GM21576 (cell line): ENCODE measurements around the gene GAB1.

Source experiments
- ATAC-seq: cut with Tn5 transposase; IDR thresholded peaks from one replicate; pipeline ENCODE4 v1.9.1; 2021; ENCODE audit warnings: mild to moderate bottlenecking, moderate library complexity; ENCODE audit not compliant: unreplicated experiment

GAB1 gene

DNA sequence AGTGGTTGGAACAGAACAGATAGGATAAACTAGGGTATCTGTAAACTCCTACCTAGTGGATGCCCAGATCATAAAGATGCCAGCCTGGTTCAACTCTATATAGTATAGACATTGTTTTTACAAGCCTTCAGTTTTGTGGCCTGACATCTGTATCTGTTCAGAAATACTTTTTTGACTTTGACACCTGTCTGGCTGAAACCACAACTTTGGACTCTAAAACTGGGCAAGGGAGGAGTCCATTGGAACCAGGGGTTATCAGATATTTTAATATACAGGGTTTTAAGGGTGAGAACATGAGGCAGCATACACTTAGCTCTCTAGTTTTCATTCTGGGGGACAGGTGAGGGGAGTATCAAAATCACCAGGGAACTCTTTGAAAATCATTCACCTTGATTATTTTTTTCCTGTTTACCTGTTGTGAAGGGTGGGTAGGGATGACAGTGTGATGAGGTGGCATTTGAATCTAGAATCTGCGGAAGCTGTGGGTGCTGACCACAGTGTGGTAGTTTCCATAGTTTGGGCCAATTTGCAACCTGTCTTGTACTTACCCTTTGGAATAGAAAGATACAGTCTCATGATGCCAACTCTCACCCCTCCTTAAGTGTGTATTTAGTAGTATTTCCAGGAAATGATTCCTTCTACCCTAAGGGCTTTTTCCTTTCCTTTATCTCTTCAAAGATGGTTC is 20.6 kb downstream of the GAB1 start:
- ATAC-seq, result no peak

DNA sequence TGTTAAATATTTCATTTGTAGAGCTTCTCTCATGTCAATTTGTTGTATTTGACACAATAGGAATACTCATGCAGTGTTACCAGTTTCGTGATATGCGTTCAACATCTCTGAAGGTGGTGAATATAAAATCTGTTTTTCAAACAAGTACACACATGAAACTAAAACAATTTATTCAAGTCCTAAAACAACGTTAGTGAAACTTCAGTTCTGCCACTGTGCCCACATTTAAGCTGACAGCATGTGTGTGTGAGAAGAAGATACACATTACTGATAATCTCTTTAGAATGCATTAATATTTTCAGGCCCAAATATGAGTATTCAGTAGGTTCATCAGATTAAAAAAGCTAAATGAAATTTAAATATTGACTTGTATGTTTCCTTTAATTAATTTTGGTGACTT is 21.7 kb downstream of the GAB1 start:
- no peak for ATAC-seq

DNA sequence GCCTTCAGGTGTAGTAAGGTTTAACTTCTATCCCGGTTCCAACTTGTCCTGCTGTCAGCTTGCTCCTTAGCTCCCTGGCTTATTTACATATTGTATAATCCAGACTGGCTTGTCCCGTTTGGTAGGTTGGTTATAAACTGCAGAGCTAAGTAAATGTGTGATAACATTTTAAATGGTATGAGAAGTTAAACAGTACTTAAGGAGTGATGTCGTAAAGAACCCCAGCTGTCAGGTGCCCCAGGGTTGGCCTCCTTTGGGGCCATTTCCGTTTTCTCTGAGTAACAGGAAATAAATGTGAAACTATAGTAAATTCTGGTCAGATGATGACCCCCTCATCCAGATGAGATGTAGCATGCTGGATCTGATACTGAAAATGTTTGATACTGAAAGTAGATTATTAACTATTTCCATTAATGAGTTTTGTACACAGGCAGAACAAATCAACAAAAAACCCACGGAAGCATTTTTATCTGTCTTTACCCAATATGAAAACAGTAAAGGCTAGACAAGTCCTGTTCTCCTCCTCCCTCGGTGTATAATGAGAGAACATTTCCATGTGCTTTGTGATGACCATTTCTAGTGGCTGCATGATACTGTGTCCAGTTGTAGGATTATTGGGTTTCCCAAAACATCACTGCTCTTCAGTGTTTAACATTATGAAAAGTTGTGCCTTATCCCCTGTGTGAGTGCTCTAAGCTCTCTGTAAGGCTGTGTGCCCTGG is 22.4 kb downstream of the GAB1 start:
- ATAC-seq, result peak; percentile 85

DNA sequence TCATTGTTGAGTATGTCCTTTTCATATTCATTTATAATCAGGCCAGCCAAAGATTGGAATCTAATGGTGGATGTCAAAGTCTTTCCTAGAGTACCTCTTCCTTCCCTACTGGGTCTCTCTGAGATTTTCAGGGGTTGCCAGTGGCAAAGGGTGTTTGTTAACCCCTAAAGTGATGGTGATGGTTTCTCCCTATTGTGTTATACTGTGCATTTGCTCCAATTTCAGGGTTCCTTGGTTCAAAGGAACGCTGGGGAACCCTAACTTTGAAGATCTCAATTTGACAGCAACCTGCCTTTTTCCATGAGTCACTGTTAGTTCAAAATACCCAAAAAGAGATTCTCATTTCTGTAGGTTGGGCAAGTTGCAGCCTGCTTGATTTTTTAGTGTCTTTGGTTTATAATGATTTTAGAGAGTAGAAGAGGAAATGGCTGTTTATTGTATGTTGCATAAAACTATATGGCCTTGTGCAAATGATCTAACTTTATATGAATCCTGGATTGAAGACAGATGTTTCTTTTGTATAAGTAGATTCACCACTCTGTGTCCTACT is 23.0 kb downstream of the GAB1 start:
- ATAC-seq, result no peak

DNA sequence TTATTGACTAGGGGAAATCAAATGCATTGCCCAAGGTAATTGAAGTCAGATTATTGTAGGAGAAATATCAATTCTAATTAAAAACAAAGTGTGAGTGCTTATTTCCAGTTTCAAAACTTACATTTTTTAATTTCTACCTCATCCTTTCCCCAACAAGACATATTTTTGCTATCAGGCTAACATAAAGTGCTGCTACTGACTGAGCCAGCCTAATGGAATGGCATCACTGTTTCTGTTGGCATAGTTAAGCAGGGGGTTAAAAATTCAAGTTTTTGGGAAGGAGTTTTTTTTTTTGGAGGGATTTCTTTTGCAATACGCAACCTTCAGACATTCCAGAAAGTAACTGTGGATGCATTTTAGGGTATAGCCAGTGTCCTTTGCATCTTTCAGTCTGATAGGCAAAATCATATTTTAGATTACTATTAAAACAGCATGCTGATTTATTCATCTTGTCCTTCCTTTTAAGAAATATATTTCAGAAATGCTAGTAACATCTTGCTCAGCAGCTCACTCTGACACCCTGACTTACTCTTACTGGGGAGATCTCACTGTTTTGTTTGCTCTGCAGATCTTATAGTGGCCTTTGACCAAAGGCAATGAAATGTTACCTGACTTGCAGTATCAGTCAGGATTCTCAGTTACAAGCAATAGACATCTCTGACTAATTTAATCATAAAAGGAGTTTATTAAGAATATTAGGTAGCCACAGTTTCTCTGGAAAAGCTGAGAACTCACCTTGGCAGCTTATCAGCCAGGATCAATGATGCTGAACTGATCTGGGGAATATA is 24.4 kb downstream of the GAB1 start:
- no peak for ATAC-seq

DNA sequence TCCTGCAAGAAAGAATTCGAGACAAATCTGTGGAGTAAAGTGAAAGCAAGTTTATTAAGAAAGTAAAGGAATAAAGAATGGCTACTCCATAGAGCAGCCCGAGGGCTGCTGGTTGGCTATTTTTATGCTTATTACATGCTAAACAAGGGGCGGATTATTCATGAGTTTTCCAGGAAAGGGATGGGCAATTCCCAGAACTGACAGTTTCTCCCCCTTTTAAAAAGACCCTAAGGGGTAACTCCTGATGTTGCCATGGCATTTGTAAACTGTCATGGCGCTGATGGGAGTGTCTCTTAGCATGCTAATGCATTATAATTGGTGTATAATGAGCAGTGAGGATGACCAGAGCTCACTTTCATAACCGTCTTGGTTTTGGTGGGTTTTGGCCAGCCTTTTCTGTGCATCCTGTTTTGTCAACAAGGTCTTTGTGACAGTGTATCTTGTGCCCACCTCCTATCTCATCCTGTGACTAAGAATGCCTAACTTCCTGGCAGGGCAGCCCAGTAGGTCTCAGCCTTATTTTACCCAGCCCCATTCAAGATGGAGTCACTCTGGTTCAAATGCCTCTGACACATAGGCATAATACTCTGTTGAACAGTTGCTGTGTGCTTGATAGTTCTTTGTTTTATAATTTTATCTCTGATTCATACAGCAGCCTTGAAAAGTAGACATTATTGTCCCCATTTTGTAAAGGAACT is 25.8 kb downstream of the GAB1 start:
- ATAC-seq, result no peak

DNA sequence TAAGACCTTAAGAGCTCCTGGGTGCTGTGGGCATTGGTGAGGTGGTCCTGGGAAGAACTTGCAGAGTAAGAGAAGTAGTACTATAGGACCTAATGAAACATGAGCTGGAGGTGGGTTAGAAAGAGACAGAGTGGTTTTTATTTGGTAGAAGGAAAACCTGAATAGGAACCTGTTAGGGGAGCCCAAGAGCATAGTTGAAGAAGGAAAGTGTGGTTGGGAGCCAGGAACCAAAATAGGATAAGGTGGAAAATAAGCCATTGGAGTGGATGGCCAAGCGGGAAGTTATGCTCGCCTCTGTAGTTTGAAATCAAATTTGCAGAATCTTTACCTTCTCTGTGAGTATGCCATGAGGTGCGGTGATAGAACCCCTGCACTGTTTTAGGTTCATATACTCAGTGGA is 26.7 kb downstream of the GAB1 start:
- no peak for ATAC-seq

DNA sequence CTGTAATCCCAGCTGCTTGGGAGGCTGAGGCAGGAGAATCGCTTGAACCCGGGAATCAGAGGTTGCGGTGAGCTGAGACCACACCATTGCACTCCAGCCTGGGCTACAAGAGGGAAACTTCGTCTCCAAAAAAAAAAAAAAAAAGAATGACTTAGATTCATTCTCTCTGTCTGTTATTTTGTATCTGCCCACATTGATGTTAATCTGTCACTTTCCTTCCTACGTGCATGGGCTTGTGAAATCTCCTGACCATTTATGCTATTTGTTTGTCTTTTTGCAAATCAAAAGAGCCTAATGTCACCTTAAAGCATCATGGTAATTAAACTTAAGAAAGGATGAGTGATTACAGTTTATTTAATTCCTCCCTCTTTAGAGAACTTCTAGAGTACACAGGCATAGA is 27.4 kb downstream of the GAB1 start:
- no peak for ATAC-seq

DNA sequence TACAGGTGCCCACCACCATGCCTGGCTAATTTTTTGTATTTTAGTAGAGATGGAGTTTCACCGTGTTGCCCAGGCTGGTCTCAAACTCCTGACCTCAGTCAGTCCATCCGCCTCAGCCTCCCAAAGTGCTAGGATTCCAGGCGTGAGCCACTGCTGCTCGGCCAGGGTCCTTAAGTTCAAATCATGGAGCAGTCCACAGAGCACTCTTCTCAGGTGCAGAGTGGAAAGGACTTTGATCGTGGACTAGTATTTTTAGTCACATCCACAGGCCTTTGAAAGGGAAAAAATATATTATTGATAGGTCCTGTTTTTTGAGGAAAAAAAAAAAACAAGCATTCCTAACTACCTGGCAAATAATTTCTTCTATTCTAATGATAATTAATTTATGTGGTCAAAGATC is 31.2 kb downstream of the GAB1 start:
- no peak for ATAC-seq

DNA sequence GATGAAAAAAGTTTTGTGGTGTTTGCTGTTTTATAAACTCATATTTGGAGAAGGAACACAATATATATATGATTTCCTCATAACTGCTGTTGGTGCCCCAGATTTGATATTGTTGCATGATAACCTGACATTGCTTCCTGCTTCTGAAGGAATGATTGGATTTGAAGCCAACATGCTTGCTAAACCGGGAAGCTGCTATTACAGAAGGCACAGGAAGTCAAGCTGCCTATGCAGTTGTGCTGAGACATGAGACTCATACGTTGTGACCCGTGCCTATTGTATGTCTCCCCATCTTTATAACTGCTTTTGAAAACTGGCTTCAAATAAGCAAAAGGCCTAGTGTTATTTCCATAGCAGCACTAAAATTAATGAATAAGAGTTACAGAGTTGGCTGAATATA is 32.9 kb downstream of the GAB1 start:
- ATAC-seq, result no peak

DNA sequence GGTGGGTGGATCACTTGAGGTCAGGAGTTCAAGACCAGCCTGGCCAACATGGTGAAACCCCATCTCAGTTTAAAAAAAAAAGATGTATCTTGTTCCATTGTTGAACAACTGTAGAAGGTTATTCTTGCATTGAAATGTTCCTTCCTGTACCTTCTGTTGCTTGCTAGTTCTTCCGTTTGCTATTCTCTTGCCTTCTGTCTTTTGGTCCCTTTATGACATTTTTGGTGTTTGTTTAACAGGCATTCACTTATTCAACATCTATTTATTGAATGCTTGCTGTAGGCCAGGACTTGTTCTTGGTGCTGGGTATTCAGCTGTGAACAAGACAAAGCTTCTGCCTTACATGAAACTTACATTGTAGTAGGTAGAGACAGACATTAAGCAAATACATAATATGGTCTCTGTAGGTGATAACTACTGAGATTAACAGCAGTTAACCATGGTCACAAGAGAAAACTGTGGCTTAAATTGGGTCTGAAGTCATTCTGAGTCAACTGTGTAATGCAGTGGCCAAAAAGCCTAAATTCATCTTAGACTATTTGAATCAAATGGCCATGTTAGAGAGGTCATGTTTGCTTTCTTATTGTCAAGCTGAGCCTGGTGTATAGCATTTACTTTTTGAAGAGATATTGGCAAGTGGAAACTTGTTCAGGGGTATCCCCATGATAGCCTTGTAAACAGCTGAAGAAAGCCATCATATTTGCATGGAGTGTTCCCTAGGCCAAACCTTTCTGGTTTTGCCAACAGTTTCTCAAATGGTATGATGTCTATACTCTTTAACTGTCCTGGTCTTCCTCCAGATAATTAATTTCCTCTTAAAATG is 35.6 kb downstream of the GAB1 start:
- ATAC-seq, result peak; percentile 60

DNA sequence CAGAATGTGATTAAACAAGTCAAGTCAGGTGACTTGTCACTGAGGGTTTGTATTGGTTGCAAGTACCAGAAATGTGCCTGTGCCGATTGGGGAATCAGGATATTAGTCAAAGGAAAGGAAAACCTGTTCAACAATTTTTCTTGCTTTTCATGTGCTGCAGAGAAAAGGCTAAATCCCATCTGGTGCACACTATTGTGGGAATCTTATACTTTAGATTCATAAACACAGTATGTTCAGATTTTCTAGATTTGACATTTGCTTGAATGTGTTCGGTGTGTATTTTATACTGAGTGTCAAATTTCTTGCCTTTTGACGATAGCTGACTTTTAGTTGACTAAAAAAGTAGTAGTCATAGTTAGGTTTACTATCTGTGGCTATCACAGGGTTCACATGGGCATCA is 37.6 kb downstream of the GAB1 start:
- no peak for ATAC-seq

DNA sequence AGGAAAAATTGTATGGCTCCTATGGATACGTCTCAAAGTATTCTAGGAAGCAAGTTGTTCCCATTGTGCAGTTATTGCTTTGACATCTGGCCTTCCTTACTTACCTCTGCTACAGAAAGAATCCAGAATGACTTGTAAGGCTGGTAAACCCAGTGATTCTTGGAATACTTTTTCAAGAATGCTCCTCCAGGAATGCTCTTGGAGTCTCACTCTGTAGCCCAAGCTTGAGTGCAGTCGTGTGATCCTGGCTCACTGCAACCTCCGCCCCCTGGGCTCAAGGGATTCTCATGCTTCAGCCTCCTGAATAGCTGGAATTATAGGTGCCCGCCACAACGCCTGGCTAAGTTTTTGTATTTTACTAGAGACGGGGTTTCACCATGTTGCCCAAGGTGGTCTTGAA is 38.1 kb downstream of the GAB1 start:
- ATAC-seq, result no peak

DNA sequence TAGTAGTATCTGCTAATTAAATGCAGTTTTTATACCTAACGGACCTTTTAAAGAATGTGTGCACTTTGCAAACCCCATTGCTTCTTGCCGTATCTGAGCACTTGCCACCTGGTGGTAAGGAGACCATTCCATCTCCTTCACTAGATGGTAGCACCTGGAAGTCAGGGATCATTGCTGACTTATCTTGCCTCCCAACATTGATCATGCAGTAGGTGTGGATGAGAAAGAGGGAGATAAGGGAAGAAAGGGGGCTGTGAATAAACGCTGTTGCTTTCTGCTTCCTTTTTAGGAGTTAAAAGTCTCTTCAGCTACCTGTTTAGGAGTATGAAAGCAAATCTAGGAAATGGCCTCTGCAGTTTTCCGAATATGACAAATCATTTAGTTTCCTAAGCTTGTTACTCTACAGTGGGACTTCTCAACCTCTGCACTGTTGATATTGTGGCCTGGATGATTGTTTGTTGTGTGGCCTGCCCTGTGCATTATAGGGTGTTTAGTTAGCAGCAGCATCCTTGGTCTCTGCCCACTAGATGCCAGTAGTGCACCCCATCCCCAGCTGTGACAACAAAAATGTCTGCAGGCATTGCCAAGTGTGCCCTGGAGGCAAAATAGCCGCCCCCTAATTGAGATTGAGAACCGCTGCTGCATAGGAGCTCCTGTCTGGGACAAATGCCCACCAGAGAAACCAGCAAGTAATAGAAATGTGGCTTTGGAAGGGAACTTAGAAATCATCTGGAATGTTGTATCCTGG is 38.8 kb downstream of the GAB1 start:
- peak; percentile 41 for ATAC-seq

DNA sequence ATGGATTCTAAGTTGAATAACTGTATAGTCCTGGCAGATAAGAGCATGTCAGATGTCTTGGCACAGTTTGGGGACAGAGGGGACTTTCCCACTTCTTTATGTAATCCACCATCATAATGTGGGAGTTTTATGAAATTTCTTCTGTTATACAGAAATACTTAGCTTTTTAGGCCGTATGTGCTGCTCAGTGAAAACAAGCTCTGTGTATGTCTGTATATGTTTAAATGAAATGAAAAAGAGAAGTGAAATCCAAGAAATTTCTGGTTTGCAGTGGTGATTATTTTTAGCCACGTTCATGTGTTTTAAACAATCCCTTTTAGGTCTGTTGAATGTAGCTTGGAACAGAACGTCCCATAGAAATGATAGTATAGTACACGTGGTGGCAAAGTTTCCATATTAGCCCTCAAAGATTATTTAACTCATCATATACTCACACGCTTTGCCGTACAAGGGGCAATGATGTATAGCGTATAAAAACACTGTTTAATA is 41.0 kb downstream of the GAB1 start:
- peak; percentile 64 for ATAC-seq

DNA sequence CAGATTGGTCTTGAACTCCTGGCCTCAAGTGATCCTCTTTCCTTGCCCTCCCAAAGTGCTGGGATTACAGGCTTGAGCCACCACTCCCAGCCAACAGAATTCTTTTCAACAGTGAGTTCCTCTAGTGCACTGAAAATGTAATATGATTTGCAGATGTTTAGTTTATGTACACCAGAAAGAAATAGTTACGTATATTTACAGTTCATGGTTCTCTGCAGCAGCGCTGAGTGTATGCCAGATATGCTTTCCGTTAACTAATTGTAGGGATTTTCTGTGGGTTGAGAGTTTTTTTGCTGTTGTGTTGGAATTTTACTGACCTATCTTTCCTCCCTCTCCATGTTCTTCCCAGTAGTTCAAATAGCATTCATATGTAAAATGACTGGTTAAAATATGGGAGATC is 44.0 kb downstream of the GAB1 start:
- no peak for ATAC-seq

DNA sequence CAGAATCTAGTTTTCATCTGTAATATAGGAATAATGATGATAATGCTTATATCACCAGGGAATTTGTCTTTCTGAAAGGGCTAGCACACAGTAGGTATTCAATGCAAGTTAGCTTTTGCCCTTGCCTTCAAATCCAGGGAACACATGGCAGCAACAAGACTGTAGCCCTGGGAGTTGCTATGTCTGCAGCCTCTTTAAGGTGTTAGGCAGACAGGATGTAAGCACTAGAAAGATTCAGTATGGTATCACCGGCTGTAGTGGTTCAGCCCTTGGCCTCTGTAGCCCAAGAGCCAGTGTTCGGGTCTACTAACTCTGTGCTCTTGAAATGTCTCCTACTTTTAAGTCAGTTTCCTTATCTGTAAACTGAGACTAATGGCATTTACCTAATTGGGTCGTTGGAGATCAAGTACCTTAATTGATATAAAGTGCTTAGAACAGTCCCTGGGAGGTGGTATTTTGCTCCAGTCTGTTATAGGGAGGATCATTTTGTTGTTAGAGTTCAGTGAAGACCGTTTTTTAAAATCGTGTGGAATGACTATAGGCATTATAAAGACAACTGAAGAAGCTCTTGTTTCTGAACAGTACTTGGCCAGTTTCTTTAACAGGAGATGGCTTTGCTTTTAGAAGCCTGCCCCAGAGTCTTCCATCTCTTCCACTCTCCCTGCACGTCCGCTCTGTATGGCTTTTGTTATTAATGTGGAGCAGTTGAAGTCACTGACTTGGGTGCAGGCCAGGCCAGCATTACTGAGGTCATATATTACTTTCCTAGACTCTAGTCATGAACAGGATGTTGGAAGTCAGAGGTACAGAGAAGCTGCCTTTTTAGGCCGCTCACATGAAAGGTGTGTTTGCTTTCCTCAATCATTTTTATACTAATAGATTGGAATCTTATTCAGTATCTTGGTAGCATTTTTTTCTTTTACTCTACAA is 44.8 kb downstream of the GAB1 start:
- peak; percentile 70 for ATAC-seq

DNA sequence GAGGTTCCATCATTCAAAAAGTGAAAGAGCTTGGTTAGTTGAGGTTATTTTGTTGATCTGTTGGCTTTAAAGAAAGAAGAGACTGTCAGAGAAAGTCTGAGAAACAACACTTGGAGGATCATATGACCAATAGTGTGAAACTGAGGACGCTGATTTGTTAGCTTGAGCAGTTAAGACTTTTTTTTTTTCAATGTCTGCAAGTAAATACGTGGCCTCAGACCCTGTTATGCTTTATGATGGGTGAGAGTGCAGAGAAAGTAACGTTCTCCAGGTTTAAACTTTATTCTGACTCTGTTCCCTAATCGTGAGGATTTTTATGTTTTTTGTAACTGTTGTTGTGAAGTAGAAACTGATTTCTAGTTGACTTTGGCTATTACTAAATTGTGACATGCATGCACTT is 45.9 kb downstream of the GAB1 start:
- ATAC-seq, result no peak
